Brain microvascular endothelial cell (primary cell): ENCODE data around the gene SH3BP4.

Experiments
- DNase-seq: peaks from one replicate; pipeline ENCODE4 v3.0.0-alpha.2; 2020
- H3K27ac ChIP-seq: fragments of 250-450 bp; sonication (Bioruptor Pico); 2 replicates; pipeline ENCODE4 v1.5.1; 2020; ENCODE audit warnings: mild to moderate bottlenecking, moderate library complexity
- H3K27me3 ChIP-seq: fragments of 250-450 bp; sonication (Bioruptor Pico); replicated peaks from 2 replicates; pipeline ENCODE4 v1.5.1; 2020; ENCODE audit warnings: mild to moderate bottlenecking
- H3K36me3 ChIP-seq: fragments of 250-450 bp; sonication (Bioruptor Pico); replicated peaks from 2 replicates; pipeline ENCODE4 v1.5.1; 2020; ENCODE audit warnings: mild to moderate bottlenecking
- H3K4me3 ChIP-seq: 2 replicates; pipeline ENCODE4 v1.5.1; 2011; ENCODE audit warnings: low read depth, mild to moderate bottlenecking, control low read depth, low read length, moderate library complexity
- in situ Hi-C: cut with HindIII; loops from 2 replicates; pipeline ENCODE4 v1.10.0; 2017; ENCODE audit warnings: low sequenced_read_pairs, low pct_ligation_motif_present
- TF ChIP-seq, protein P1 (sequence below): IDR thresholded peaks from 2 replicates; pipeline ENCODE4 v1.5.1; 2011; ENCODE audit warnings: low read depth, mild to moderate bottlenecking, moderate library complexity, low read length, control low read depth, inconsistent platforms; ENCODE audit errors: missing control alignments

SH3BP4 gene

DNA sequence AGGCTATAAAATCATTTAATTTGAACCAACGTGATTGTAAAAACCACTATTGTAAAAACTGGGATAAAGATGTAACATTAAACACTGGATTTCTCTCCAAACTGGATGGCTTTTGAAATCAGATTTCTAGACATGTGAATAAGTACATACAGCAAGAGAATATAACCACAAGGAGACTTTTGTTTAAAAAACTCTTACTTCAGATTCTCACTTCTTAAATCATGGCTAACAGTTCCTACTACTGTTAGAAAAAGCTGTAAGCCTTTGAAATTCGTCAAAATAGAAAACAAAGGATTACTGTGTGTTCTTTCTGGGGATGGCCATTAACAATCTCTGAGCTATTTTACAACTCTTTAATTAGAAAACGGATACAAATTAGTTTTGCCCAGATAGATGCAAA lies 39.4 kb upstream of the SH3BP4 start:
- in situ Hi-C loops, result no loop called here
- H3K4me3 ChIP-seq, result no peak overlapping the region
- no peaks in the 10 kb centered on the region for H3K36me3 ChIP-seq
- H3K27ac ChIP-seq, result no peak overlapping the region
- TF ChIP-seq, protein P1, sequence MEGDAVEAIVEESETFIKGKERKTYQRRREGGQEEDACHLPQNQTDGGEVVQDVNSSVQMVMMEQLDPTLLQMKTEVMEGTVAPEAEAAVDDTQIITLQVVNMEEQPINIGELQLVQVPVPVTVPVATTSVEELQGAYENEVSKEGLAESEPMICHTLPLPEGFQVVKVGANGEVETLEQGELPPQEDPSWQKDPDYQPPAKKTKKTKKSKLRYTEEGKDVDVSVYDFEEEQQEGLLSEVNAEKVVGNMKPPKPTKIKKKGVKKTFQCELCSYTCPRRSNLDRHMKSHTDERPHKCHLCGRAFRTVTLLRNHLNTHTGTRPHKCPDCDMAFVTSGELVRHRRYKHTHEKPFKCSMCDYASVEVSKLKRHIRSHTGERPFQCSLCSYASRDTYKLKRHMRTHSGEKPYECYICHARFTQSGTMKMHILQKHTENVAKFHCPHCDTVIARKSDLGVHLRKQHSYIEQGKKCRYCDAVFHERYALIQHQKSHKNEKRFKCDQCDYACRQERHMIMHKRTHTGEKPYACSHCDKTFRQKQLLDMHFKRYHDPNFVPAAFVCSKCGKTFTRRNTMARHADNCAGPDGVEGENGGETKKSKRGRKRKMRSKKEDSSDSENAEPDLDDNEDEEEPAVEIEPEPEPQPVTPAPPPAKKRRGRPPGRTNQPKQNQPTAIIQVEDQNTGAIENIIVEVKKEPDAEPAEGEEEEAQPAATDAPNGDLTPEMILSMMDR, result no peak
- DNase-seq, result no peak
- H3K27me3 ChIP-seq, result no peaks in the 10 kb centered on the region

DNA sequence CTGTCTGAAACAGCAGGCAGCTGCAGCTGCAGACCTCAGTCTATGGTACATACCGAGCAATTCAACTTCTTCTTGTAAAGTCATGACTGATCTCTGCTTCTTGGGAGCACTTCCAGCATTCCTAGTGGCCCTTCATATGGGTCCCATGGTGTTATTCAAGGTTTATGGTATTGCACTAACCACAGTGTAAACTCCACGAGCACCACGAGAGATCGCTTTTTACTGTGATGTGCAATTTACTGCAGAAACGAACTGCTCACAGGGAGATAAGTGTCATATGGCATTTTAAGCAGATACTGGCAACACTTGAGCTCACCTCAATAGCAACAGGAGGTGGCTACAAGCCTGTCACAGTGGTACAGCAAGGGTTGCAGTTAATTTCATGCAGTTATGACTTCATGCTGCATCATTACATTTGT lies 38.6 kb upstream of the SH3BP4 start:
- Histone ChIP-seq H3K4me3 (no peak overlapping the region), H3K36me3 (no peaks in the 10 kb centered on the region), H3K27ac (no peak overlapping the region), H3K27me3 (no peaks in the 10 kb centered on the region)
- TF ChIP-seq, protein P1, result no peak
- DNase-seq, result no peak
- in situ Hi-C loops, result no loop called here

DNA sequence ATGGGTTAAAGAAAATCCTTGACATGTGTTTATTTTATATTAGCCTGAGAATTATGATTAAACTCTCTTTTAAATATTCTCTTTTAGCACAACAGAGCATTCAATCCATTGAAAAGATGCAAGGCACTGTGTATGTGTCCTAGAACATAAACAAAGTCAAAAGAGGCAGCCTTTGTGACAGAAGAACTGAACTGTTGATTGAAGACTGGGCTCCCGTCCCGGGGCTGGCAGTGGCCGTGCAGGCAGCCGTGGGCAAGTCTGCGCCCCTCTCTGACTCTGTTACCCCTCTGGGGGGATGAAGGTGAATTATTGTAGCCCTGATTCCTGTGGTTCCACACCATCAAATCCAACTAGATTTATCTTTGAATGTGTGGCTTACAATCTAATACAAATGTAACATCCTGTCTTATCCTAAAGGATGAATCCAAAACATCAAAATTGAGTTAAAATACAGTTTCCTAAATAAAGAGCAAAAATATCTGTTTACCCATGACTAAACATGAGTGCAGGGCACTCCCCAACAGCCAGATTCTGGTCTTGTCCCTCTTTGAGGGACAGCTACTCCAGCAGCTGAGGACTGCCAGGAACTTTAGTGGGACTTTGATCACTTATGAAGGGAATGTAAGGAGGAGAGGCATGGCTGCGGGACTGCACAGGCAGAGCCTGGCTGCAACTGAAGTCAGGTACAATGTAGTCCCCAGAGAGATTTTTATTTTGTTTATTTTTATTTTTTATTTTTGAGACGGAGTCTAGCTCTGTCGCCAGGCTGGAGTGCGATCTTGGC lies 37.3 kb upstream of the SH3BP4 start:
- TF ChIP-seq, protein P1, result no peak
- H3K27me3 ChIP-seq, result no peaks in the 10 kb centered on the region
- in situ Hi-C loops, result no loop called here
- DNase-seq, result no peak
- no peak overlapping the region for H3K4me3 ChIP-seq
- no peaks in the 10 kb centered on the region for H3K36me3 ChIP-seq
- no peak overlapping the region for H3K27ac ChIP-seq

DNA sequence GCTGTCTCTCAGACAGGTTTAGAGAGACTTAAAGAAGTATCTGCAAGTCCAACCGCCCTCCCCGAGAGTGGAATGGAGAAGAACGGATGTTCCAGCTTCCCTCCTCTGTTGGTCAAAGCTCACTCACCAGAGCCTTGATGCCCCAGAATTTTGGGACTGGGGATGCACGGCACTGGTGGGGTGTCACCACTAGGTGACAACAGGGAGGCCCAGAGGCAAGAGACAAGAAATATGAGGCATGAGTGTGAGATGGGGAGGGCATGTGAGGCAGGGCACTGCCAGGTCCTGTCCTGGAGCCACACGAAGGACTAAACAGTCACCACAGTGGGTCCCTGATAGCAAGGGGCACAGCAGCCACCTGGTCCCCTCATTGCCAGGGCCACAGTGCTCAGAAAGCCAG lies 35.1 kb upstream of the SH3BP4 start:
- in situ Hi-C loops, result no loop called here
- H3K4me3 ChIP-seq, result no peak overlapping the region
- no peak for DNase-seq
- TF ChIP-seq, protein P1, result peak; percentile 4
- no peaks in the 10 kb centered on the region for H3K27me3 ChIP-seq
- no peaks in the 10 kb centered on the region for H3K36me3 ChIP-seq
- H3K27ac ChIP-seq, result no peak overlapping the region

DNA sequence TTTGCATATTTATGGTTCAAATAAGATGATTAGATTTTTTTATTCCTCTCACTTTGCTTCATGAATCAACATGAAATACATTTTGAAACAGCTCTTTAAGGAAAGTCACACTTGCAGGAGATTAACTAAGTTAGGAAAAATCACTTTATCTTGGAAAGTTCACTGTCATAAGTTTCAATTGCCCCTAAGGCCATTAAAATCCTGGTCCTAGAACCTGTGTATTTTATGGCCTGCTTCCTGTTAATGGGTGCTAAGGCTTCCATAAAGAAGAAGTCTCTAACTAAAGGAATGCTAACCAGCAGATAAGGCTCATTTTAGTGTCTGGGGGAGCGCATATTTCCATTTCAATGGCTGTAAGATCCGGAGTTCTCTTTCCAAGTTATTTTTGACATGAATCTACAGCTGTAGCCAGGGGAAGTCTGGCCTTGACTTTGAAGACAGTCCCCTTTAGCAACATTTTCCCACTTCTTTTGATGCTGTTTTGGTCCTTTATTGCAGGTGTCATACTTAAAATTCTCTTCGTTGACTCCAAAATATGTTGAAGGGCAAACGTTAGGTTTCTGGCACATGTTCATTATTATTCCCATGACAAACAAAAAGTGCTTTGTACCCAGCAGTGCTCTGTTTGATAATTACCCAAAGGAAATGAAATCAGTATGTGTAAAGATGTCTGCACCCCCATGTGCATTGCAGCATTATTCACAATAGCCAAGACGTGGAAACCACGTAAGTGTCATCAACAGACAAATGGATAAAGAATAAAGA lies 34.4 kb upstream of the SH3BP4 start:
- TF ChIP-seq, protein P1, result no peak
- no peak overlapping the region for H3K27ac ChIP-seq
- H3K36me3 ChIP-seq, result no peaks in the 10 kb centered on the region
- no peak for DNase-seq
- no peak overlapping the region for H3K4me3 ChIP-seq
- H3K27me3 ChIP-seq, result no peaks in the 10 kb centered on the region
- in situ Hi-C loops, result no loop called here
